GM18498 (cell line): ENCODE results near the gene IL6R.

ENCODE experiments used
- ATAC-seq: cut with Tn5 transposase; IDR thresholded peaks from one replicate; pipeline ENCODE4 v1.9.1; 2021; ENCODE audit warnings: mild to moderate bottlenecking, moderate library complexity; ENCODE audit not compliant: unreplicated experiment

IL6R gene

GRCh38 chr1:154446789-154447188 lies 41.6 kb downstream of the IL6R start:
- ATAC-seq, result no peak

DNA sequence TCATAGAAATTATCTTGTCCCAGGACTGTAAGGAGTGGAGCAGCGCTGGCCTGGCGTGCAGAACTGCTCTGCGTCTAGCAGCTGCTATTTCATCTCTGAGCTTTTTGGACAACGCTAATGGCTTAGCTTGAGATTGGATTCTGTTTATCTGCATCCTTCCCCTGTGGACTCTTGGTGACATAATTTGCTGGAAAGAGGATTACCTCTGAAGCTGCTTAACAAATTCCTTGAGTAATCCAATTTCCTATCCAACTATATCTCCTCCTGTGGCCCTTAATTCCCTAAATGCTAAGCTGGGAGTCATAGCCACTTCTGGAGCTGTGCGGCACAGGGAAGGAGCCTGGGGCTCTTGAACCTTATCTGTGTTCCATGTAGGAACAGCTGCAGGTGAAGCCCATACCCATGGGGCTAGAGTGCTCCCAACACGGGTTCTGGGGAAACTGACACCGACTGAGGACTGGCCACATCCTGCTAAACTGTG lies 43.2 kb downstream of the IL6R start:
- ATAC-seq, result no peak

DNA sequence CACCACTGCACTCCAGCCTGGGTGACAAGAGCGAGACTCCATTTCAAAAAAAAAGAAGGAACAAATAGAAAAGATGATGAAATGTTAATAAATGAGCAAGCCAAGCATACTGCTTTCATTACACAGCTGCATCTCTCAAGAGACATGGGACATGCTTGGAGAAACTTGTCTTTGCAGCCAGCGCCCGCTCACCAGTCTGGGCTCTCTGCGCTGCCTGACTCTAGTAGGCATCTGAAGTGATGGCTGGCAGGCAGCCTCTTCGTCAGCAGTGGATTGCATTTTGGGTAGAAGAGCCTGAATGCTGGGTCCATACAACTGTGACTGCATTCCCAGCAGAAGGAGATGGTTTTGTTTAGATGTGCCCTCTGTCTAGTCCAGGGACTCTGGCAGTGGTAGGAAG lies 48.0 kb downstream of the IL6R start:
- no peak for ATAC-seq

DNA sequence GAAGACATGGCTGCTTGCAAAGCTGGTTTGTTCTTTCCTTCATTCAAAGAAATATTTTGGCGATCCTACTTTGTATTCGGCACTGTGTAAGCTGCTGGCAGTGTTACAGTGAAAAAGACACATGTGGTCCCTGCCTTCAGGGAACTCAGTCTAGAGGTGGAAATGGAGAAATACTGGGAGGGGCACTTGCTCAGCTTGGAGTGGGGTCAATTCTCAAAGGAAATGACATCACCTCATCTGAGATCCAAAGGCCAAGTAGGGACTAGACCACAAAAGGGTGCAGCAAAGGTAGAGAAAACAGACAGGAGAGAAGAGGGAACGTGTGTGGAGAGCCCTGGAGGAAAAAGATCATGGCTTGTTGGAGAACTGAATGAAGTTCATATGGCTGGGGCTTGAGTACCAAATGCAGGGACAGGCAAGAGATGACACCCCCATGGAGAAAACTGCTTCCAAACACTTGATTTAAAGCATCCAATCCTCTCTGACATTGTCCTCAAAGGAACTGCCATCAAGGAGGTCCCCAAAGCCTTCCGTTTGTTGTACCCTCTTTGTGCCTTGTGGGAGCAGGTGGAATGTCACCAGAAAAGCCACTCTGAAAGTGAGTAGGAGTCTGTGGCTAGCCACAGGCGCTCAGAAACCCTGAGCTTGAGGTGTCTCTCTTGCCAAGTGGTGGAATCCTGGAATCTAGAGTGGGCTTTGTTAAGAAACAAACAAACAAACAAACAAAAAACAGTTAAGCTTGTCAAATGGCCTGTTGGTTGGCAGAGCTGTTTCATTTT lies 48.6 kb downstream of the IL6R start:
- no peak for ATAC-seq

GRCh38 chr1:154454386-154455120 lies 49.4 kb downstream of the IL6R start:
- ATAC-seq, result no peak

- ATAC-seq, result no peak
Measured at GRCh38 chr1:154456631-154457030, 51.5 kb downstream of the IL6R start.

GRCh38 chr1:154459080-154459479 lies 53.9 kb downstream of the IL6R start:
- ATAC-seq, result no peak

GRCh38 chr1:154460695-154461260 lies 55.6 kb downstream of the IL6R start:
- ATAC-seq, result no peak

GRCh38 chr1:154463512-154463990 lies 58.4 kb downstream of the IL6R start:
- ATAC-seq, result no peak

- no peak for ATAC-seq
Measured at GRCh38 chr1:154465621-154466195, 60.6 kb downstream of the IL6R start.

GRCh38 chr1:154466206-154466605 lies 61.1 kb downstream of the IL6R start:
- ATAC-seq, result no peak

GRCh38 chr1:154466921-154467417 lies 61.8 kb downstream of the IL6R start:
- no peak for ATAC-seq

GRCh38 chr1:154467434-154468102 lies 62.4 kb downstream of the IL6R start:
- no peak for ATAC-seq

GRCh38 chr1:154468535-154469250 lies 63.5 kb downstream of the IL6R start:
- ATAC-seq, result no peak

- ATAC-seq, result no peak
Measured at GRCh38 chr1:154469844-154470560, 64.9 kb downstream of the IL6R start.

GRCh38 chr1:154471304-154471703 lies 66.2 kb downstream of the IL6R start:
- no peak for ATAC-seq

DNA sequence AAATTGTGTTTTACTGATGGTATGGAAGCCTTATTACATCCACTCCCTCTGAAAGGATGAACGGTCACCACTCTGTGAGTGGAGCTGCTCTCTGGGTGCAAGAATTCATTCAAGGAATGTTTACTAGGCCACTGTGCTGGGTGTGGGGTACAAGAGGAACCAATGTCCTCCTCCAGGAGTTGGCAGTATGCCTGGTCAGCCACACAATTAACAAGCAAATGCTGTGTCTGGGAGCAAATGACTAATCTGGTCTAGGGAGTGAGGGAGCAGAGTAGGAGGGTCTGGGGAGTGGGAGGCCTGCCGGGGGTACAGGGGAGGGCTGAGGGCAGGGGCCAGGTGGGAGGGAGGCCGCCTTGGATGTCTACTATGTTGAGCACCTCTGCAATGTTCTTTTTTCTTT lies 69.7 kb downstream of the IL6R start:
- ATAC-seq, result no peak

- ATAC-seq, result no peak
Measured at GRCh38 chr1:154476791-154477190, 71.6 kb downstream of the IL6R start.

DNA sequence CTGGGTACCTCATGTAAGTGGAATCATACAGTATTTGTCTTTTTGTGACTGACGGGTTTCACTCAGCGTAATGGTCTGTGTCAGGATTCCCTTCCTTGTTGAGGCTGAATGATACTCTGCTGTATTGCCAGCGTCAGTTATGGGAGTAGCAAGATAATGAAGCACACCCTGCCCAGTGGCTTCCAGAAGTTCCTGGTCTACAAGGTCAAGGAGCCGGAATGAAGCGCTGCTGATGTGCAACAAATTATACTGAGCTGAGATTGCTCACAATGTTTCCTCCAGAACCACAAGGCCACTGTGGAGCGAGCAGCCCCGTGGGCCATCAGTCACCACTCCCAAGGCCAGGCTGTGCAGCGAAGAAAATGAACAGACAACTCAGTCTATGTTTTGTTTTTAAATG lies 72.9 kb downstream of the IL6R start:
- ATAC-seq, result no peak
